NCI-H128 (cell line): ENCODE data around the gene PYDC2.
A peak's percentile ranks its signal among the peaks of the same experiment; 100 is the strongest.
"Not testable (repeated sequence)": the region's sequence is repeated elsewhere in the genome, so short reads cannot be mapped to it uniquely, and the experiment has no call there.

ENCODE experiments used
- DNase-seq: peaks from one replicate; lab custom pipeline; 2025; ENCODE audit not compliant: unreplicated experiment; lab: John Stamatoyannopoulos, UW

Gene PYDC2

DNA sequence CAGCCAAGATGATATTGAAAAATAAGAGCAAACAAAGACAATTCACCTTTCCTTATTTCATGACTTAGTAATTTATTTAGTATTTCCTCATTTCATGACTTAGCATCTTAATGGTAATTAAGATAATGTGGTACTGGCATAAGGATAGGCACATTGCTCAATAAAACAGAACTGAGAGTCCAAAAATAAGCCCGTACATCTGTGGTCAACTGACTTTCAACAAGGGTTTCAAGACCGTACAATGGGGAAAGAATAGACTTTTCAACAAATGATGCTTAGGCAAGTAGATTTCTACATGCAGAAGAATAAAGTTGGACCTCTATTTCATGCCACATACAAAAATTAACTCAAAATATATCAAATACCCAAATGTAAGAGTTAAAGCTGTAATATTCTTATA, 603 bp upstream of the PYDC2 start:
- no peak for DNase-seq

DNA sequence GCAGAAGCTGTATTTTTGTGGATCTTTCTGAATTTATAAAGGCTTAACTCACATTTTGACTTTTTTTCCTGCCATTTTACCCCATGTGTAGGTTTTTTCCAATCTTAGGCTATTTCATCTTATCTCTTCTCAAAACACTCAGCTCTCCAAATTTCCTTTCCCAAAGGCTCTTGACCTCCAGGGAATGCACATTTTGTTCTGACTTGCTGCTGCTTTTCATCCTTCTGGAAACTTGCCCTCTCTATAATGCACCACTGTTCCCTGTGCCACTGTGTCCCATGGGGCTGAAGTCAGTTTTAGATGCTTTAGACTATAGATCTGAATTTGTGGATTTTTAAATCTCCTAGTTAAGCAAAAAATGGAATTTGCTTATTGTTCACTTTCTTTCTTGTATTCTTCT, 9.1 kb downstream of the PYDC2 start:
- DNase-seq, result no peak

DNA sequence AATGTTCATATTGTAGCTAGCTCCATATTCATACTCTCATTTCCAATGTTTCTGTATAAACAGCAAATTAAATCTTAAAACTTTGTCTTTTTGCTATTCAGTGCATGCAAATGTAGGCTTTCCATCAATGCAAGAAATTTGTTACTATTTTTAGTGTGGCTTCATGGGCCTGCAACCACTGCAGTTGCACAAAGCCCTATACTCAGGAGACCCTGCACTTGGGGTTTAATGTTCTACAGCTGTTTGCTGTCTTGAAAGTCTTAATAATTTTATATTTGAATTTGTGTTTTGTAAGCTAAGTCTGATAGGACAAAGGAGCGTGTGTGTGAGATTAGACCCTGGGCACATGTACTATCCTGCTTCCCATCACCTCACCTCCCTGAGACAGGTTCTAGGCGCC, 9.6 kb downstream of the PYDC2 start:
- no peak for DNase-seq

DNA sequence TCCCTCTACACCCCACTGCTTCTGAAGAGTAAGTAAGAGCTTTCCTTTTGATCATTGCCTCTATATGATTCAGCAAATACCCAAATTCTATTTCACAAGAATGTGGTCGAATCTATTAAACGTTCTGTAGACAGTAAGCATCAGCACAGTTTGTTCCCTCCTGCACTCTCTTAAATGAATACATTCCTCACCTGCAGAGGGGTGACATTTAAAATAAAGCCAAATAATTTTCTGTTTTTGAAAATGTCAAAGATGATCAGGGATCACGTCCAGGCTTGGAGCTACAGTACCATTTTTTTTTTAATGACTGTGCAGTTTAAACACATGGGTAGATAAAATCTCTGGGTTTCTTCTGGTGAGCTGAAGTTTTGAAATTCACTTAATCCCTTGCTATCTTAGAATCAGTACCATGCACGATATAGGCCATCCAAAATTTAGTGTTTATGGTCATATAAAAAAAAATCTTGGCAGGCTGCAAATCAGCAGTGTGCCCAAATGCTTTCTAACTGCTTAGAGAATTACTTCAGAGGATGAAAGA, 12.8 kb downstream of the PYDC2 start:
- DNase-seq, result no peak

DNA sequence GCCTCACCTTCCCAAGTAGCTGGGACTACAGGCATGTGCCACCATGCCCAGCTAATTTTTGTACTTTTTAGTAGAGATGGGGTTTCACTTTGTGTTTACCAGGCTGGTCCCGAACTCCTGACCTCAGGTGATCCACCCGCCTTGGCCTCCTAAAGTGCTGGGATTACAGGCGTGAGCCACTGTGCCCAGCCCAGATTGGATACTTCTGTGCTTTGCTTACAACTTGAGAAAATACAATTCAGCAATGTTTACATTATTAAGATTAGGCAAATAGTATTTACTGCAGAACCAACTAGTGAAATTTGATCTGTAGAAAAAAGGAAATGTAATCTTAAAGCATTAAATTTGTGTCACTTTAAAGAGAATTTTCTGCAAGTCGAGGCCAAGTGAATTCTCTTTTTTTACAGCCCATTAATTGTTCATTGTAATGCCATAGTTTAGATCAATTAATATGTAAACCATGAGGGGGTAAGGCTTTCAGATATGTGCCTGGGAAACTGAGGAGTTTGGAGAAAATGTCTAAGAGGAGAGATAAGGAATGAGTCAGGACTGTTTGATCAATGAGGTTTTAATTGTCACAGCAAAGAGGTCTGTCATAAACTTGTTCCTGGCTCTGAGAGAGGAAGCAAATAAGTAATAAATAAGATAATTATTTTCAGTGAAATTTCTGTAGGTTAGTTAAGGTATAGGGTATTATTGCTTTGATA, 15.3 kb downstream of the PYDC2 start:
- no peak for DNase-seq

DNA sequence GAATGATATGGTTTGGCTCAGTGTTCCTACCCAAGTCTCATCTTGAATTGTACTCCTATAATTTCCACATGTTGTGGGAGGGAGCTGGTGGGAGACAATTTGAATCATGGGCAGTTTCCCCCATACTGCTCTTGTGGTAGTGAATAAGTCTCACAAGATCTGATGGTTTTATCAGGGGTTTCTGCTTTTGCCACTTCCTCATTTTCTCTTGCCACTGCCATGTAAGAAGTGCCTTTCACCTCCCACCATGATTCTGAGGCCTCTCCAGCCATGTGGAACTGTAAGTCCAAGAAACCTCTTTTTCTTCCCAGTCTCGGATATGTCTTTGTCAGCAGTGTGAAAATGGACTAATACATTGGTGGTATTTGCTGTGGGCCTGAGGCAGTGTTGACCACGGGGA, 23.0 kb downstream of the PYDC2 start:
- not testable (repeated sequence) for DNase-seq

DNA sequence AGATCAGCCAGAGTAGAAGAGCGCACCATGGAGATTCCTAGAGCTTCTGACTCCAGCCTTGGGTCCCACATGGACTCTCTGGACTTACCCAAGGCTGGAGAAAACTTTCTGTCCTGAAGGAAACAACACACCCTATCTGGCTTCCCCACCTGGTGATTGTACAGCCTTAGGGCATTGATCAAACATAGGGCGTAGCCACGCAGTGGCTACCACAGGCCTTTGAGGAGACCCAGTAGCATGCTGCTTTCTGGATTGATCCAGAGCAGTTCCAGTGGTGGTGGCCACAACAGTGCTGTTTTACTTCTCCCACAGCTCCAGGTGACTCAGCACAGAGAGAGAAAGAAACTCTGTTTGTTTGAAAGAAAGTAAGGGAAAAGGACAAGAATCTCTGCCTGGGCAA, 23.5 kb downstream of the PYDC2 start:
- no peak for DNase-seq

DNA sequence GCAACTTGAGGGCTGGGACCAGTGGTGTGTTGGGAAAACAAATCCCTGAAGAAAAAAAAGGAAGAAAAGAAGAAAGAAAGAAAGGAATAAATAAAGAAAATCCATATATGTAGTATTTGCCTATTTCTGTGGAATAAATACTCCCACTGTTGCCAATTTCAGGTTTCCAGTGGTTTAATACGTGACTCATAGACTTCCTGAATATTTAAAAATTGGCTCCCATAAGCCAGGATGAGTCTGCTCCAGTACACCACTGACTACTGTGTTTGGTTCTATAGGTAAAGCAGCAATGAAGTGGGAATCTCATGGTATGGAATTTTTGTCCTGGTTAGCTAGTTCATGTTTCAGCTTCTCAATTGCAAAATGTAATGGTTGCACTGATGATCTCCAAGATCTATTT, 31.6 kb downstream of the PYDC2 start:
- no peak for DNase-seq

DNA sequence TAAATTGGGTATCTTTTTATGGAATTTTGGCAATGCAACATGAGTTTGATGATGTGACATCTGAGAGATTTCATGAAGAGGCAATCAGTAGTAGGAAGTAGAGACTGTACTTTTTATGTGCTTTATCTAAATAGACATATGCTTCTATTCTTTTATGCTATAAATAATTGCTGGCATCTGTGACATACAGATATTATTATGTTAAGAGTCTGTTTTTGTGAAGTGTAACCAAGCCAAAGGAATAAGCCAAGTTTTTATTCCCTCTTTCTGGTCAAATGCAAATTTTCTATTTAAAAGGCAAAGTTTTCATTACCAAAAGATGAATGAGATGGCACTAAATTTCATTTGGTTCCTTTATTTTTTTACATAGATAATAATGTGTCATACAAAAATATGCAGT, 32.4 kb downstream of the PYDC2 start:
- no peak for DNase-seq

DNA sequence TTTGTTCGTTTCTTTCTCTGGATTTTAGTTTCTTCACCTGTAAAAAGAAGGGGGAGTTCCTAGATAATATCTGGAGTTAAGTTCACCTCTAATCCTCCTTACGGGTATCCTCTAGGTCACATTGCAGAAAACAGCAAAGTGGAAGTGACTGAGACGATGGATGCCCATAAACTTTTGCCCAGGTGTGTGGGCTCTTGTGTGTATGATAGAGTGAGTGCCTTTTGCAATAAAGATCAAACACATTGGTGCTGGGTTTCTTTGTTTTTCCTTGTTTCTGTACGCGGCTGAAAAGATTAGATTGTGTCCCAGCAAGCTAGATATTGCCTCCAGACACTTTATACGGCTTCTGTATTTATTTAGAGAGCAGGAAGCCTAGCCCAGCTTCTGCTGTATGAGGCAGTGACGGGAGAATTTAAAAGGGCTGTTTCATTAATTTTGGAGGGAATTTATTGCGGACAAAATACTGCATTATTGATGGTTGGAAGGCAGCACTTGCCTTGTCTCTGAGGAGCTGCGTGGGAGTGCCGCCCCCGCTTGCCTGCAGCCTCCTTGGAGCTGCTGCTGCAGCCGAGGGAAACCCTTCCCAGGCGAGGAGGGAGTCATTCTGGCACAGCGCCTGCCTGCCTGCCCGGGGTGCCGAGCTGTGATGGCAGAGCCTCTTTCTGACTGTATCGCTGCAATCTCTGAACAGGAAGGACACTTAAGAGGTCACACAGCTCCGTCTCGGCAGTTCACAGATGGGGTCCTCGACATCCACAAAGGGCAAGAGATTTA, 38.5 kb downstream of the PYDC2 start:
- DNase-seq, result peak; percentile 24

DNA sequence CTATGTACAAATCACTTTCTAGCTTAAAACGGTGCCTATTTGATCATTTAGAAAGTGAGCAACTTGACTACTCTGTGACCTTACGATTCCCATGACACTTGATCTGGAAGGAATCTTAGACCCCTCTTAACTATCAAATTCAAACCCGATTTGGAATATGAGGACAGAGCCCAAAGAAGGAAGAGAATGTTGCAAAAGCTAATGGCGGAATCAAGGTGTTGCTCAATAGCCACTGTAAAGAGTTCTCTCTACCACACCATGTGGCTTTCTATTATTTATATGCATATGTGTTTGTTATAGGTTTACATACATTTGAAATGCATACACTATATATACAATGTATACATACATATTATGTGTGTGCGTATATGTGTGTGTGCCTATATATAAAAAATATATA, 39.9 kb downstream of the PYDC2 start:
- DNase-seq, result no peak

DNA sequence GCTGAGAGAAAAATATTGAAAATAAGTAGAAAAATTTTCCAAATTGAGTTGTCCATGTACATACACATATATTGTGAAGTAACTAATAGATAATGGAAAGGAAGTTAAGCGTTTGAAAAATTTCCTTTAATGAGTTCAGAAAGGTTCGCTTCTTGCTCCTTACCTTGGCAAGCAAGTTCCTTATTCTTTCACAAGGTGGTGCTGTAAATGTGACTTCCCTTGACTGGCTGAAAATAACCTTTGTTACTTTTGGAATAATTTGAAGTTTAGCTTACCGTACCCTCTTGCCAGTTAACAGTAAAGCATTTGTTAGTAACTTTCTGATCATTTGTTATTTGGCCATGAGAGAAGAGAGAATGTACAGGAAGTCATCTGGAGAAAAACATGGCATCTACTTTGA, 41.6 kb downstream of the PYDC2 start:
- no peak for DNase-seq

DNA sequence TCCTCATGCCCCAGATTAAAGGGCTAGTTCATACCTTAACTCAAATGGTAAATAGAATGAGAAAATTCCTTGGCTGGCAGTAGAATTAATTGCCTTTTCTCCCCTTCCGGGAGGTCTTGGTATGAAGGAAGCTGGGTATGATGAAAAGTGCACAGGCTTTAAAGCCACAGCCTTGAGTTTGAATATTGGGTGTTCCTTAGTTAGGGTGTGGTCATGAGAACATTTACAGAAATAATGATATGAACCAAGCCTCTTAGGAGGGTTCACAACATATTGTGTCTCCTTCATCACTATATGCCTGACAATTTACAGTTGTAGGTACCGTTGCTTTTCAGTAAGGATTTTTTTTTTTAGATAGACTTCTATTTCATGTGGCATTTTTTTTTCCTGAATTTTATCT, 48.1 kb downstream of the PYDC2 start:
- no peak for DNase-seq
